Left hindlimb (tissue), 1 donor: ENCODE measurements around the gene PTPRM.
A peak's percentile ranks its signal among the peaks of the same experiment; 100 is the strongest.

ENCODE experiments used
- DNase-seq: peaks from one replicate; pipeline ENCODE4 v3.0.0-alpha.2; 2018

PTPRM gene

DNA sequence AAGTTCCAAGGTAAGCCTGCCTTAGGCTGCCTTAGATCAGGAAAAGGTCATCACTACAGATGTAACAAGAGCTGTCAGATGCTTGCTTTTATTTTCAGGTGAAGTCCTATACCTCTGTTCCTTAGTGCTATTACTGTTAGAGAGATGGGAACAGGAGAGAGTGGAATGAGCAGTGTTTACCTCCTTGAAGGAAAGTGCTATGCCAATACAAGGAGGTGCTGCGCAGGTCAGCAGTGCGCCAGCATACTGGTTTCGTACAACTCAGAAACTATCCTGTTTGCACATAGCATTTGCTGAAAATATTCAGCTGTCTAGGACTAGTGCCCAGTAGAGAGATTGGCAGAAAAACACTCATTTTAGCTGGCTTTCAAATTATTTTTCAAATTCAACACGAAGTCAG, 629.1 kb downstream of the PTPRM start:
- DNase-seq: no peak

DNA sequence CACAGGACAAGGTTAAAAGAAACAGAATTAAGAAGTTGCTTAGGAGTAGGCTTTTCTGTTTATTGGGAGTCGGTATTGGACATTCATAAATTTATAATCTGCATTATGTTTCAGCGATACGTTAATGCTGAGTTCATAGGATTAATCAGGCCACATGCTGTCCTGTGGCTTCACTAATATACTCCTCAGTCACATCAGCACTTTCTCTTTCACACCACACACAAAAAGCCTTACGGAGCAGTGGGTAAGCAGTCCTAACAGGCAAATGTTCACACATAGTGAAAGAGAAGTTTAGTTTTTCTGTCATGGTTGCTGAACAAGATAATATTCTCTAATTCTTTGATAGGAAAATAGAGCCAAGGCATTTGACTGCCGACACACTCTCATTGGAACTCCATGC, 630.4 kb downstream of the PTPRM start:
- no peak for DNase-seq

GRCh38 chr18:8207996-8208395, 640.9 kb downstream of the PTPRM start:
- DNase-seq: no peak

DNA sequence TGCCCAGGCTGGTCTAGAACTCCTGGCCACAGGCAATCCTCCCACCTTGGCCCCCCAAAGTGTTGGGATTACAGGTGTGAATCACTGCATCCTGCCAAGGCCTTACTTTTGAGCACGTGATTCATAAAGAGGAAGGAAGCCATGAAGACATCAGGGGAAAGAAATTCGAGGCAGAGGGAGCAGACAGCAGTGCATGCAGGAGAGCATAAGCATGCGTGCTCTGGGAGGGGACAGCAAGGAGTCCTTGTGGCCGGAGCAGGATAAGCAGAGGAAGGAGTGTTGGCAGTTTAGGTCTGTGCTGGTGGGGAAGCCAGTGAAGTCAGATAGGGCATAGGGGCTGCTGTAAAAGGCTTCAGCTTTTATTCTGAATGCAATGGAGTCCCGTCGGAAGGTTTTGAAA, 641.6 kb downstream of the PTPRM start:
- DNase-seq: no peak

DNA sequence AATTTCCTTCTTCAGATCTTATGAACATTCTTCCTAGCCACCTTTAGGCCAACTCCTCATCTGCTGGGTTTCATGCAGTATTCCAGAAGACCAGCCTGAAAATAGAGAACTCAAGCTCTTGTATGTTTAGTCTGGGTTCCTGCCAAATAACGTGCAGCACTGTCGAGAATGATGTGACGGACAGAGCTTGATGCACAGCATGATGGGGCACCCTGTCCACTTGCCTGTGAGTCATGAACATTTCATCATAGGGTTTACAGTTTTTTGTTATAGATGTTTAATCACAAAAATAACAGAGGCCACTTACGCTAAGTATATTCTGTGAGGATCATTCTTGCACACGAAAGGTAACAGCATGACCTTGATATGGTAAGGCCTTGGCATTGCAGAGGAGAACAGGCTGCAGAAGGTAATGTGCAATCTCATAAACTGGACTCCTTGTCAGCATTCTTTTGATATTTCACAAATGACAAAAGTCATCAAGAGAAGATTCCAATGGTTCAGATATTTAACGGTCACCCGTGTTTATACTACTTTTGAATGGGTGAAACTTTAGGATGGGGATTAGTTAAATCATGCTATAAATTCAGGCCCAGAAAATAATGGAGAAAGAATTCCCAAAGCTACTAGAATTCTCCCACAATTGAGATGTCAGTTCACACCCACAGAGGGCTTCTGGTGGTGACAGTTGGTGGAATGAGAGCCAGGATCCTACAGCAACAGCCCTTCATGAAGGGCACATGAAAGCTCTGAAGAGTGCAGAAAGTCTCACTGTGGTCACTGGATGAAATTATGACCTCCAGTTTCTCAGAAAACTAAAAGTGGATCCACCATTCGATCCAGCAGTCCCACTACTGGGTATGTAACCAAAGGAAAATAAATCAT, 646.0 kb downstream of the PTPRM start:
- DNase-seq: no peak

DNA sequence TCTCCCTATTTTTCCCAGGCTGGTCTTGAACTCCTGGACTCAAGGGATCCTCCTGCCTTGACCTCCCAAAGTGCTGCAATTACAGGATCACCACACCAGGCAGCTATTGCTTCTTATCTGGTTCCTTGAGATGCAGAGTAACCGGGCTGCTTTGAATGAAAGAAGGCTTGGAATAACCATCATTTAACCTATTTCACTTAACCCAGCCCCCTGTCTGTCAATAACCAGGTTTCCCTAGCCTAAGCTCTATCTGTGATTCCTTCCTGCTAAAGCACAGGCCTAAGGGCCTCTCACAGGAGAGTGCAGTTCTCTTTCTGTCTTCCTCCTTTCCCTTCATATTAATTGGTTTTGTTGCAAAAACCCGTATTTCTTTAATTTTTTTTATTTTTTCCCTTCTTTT, 648.6 kb downstream of the PTPRM start:
- DNase-seq: no peak

DNA sequence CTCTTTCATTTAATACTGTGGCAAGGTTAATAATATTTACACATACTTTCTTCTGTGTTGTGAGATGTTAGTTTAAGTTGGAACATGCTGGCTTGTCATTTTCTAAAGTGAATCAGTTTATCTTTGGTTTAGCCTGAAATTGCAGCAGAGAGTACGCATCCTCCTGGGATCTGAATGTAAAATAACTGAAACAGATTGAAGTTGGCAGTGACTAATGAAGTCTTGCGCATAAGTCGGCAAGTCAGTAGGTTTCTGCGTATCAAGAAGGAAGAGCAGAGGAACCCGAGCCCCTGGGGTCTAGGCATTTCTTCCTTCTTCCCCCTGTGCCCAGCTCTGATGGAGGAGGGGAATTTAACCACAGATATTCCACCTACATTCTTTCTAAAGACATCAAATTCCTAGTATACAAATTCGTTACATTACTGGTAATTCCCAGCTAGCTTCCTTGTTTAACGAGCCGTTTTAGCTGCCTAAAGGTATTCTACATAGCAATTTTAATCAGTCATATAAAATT, 650.0 kb downstream of the PTPRM start:
- no peak for DNase-seq

- DNase-seq: no peak
Observed at GRCh38 chr18:8218197-8218596, 651.1 kb downstream of the PTPRM start.

DNA sequence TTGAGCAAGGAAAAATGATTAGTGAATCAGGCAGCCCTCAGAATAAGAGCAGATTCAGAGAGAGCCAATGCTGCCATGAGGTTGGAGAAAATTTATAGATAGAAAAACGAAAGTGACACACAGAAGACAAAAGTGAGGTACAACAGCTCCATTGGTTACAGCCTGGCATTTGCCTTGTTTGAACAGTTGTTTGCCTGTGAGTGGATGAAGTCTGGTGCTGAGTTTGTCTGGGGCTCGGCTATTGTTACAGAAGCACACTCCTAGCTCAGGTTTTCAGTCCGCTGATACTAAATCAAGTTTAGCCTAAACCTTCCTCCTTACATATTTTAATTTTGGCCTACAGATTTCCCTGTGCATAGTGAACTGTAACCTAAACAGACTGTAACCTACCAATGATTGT, 654.3 kb downstream of the PTPRM start:
- no peak for DNase-seq

- no peak for DNase-seq
Observed at GRCh38 chr18:8224576-8224975, 657.5 kb downstream of the PTPRM start.

DNA sequence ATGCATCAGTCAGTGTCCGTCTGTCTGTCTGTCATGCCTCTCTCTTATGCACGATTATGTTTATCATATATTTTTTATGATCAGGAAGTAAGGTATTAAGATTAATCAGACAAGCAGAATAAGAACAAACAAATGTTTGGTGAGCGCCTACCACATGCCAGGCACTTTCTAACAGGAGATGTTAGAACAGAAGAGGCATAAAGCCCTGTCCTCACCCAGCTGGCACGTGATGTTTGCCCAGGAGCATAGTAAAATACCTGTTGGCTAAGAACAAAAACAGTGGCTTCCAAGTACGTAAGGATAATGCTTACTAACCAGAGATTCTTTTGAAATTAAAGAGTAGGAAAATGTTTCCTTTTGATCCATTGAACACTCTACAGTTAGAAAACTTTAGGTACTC, 661.9 kb downstream of the PTPRM start:
- no peak for DNase-seq

- no peak for DNase-seq
Observed at GRCh38 chr18:8229787-8230186, 662.7 kb downstream of the PTPRM start.

- no peak for DNase-seq
Observed at GRCh38 chr18:8231316-8231715, 664.2 kb downstream of the PTPRM start.

- DNase-seq: no peak
Observed at GRCh38 chr18:8232791-8233190, 665.7 kb downstream of the PTPRM start.

- DNase-seq: no peak
Observed at GRCh38 chr18:8235894-8236293, 668.8 kb downstream of the PTPRM start.

DNA sequence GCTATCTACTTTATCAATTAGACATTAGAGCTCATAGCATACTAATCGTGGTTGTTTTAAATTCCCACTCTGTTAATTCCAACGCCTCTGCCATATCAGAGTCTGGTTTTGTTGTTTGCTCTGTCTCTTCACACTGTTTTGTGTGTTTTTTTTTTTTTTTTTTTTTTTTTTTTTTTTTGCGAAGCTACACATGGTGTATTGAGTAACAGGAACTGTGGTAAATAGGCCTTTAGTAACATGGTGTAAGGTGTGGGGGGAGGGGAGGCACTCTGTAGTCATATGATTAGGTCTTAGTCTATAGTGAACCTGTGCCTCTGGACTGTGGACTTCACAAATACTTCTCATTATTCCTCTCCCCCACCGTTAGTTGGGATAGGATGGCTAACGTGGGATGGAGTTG, 671.4 kb downstream of the PTPRM start:
- no peak for DNase-seq

DNA sequence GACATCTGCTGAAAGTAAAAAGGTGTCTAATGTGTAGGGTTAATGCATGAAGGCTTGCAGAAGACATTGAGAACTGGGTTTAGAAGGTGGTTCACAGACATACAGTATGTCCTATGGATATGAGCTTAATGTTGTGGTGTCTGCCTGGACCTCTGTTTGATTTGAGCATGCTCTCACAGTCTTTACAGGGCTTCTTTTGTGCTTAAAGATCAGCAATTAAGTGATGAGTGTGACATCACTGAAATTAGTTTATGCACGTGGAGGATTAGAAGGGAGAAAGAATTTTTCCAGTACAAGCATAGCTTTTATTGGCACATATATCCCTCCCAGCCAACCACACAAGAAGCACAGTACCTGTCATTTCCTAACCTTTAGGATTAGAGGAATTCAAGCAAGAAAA, 674.6 kb downstream of the PTPRM start:
- no peak for DNase-seq

- no peak for DNase-seq
Observed at GRCh38 chr18:8242151-8242696, 675.1 kb downstream of the PTPRM start.

DNA sequence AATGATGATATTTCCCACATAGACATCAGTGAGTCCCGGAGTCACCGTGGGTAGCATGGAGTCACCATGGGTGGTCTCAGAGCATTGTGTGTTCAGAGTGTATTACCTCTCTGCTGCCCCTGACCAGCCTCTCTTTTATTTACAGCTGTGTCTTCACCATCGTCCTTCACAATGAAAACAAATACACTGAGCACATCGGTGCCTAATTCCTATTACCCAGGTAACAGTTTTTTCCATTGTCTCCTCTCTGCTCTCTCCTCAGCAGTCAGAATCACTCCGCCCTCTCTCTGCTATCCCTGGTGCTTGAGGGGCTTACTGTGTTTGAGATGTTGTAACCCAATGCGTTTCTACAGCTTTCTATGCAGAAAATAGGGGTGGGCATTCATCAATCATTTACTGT, 680.6 kb downstream of the PTPRM start:
- DNase-seq: no peak

- no peak for DNase-seq
Observed at GRCh38 chr18:8248576-8248975, 681.5 kb downstream of the PTPRM start.

GRCh38 chr18:8249811-8250210, 682.7 kb downstream of the PTPRM start:
- no peak for DNase-seq

- DNase-seq: no peak
Observed at GRCh38 chr18:8252371-8252770, 685.3 kb downstream of the PTPRM start.

GRCh38 chr18:8253944-8254343, 686.8 kb downstream of the PTPRM start:
- no peak for DNase-seq

- DNase-seq: peak; percentile 44
Observed at GRCh38 chr18:8254654-8255053, 687.5 kb downstream of the PTPRM start.
